ENCODE results near the gene LASP1NB.

LASP1NB gene

GRCh38 chr17:38881600-38882191 is 43.7 kb upstream of the LASP1NB start:
- Histone ChIP-seq H3K27ac (ENCODE audit: low read depth, low read length) (peak overlapping the region; percentile 36), H4K20me1 (ENCODE audit: insufficient read depth, low read length) (peaks cover 89% of the 10 kb centered on the region)
- no peak for TF ChIP-seq CTCF (IDR thresholded peaks at IDR 0.05; ENCODE audit: extremely low read depth, low read depth, low read length)

GRCh38 chr17:38882870-38883269 is 42.5 kb upstream of the LASP1NB start:
- Histone ChIP-seq H3K4me1 (ENCODE audit: insufficient read depth, low read length) (peaks cover 54% of the 10 kb centered on the region), H4K20me1 (ENCODE audit: insufficient read depth, low read length) (peaks cover 89% of the 10 kb centered on the region), H3K9me3 (ENCODE audit: low read depth, low read length) (no peaks in the 10 kb centered on the region), H3K4me2 (ENCODE audit: insufficient read depth, low read length) (peak overlapping the region; percentile 48), H3K79me2 (ENCODE audit: insufficient read depth, low read length) (peaks cover 89% of the 10 kb centered on the region), H3K27me3 (ENCODE audit: insufficient read depth, low read length) (no peaks in the 10 kb centered on the region), H3K36me3 (ENCODE audit: insufficient read depth, low read length) (peaks cover 67% of the 10 kb centered on the region), H3K4me3 (ENCODE audit: insufficient read depth, low read length) (no peak overlapping the region), H2AFZ (ENCODE audit: low read length) (no peak overlapping the region), H3K27ac (ENCODE audit: low read depth, low read length) (no peak overlapping the region)
- DNase-seq (ENCODE audit: insufficient read length, low spot score, missing footprints), result no peak
- TF ChIP-seq CTCF (IDR thresholded peaks at IDR 0.05; ENCODE audit: extremely low read depth, low read depth, low read length), result no peak

More at GRCh38 chr17:38881600-38882191, 43.7 kb upstream of the LASP1NB start:
- Histone ChIP-seq H3K4me2 (ENCODE audit: insufficient read depth, low read length) (peak overlapping the region; percentile 46), H3K36me3 (ENCODE audit: insufficient read depth, low read length) (peaks cover 56% of the 10 kb centered on the region), H3K4me3 (ENCODE audit: insufficient read depth, low read length) (peak overlapping the region; percentile 26), H2AFZ (ENCODE audit: low read length) (no peak overlapping the region), H3K79me2 (ENCODE audit: insufficient read depth, low read length) (peaks cover 89% of the 10 kb centered on the region), H3K27me3 (ENCODE audit: insufficient read depth, low read length) (no peaks in the 10 kb centered on the region), H3K9me3 (ENCODE audit: low read depth, low read length) (no peaks in the 10 kb centered on the region), H3K4me1 (ENCODE audit: insufficient read depth, low read length) (peaks cover 54% of the 10 kb centered on the region)
- DNase-seq (ENCODE audit: insufficient read length, low spot score, missing footprints), result peak; percentile 90

- Histone ChIP-seq H3K27ac (ENCODE audit: low read depth, low read length) (no peak overlapping the region), H3K4me3 (ENCODE audit: insufficient read depth, low read length) (no peak overlapping the region), H2AFZ (ENCODE audit: low read length) (no peak overlapping the region), H3K79me2 (ENCODE audit: insufficient read depth, low read length) (peaks cover 89% of the 10 kb centered on the region), H4K20me1 (ENCODE audit: insufficient read depth, low read length) (peaks cover 89% of the 10 kb centered on the region), H3K4me2 (ENCODE audit: insufficient read depth, low read length) (peak overlapping the region; percentile 48), H3K9me3 (ENCODE audit: low read depth, low read length) (no peaks in the 10 kb centered on the region), H3K27me3 (ENCODE audit: insufficient read depth, low read length) (no peaks in the 10 kb centered on the region), H3K4me1 (ENCODE audit: insufficient read depth, low read length) (peaks cover 50% of the 10 kb centered on the region), H3K36me3 (ENCODE audit: insufficient read depth, low read length) (peaks cover 68% of the 10 kb centered on the region)
- peak; percentile 72 for DNase-seq (ENCODE audit: insufficient read length, low spot score, missing footprints)
- peak; percentile 31 for TF ChIP-seq CTCF (IDR thresholded peaks at IDR 0.05; ENCODE audit: extremely low read depth, low read depth, low read length)
These were observed 41.6 kb upstream of the LASP1NB start for GRCh38 chr17:38883592-38884526.

Measured in osteoblast (primary cell).